Measurements from ENCODE around the gene MYRIP.

Gene MYRIP

GRCh38 chr3:40200692-40201316, 391.4 kb downstream of the MYRIP start:
- no peak for DNase-seq

GRCh38 chr3:40201770-40202169, 392.4 kb downstream of the MYRIP start:
- DNase-seq: no peak

- DNase-seq: no peak
These were observed 397.1 kb downstream of the MYRIP start for GRCh38 chr3:40206522-40206921.

GRCh38 chr3:40207796-40208195, 398.4 kb downstream of the MYRIP start:
- no peak for DNase-seq

GRCh38 chr3:40208251-40208650, 398.8 kb downstream of the MYRIP start:
- DNase-seq: no peak

DNA sequence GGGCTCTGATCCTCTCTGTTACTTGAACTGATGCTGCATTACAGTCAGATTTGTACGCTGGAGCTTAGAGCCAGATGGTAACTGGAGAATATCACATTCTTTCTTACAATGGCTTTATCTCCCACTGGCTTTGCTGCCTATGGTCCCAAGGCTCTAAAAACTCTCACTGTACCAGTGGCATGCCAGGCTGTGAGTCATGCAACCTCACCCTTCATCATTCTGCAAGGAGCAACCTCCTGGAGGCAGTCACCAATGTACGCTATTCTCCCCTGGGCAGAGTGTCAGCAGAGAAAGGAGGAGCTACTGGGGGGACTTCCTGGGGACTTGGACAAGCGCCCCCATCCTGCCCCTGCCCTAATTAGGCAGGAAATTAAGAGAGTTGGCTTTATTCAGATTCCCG, 402.2 kb downstream of the MYRIP start:
- DNase-seq: no peak

- DNase-seq: no peak
These were observed 404.1 kb downstream of the MYRIP start for GRCh38 chr3:40213556-40213955.

GRCh38 chr3:40215015-40215414, 405.6 kb downstream of the MYRIP start:
- DNase-seq: no peak

- no peak for DNase-seq
These were observed 407.1 kb downstream of the MYRIP start for GRCh38 chr3:40216471-40216870.

DNA sequence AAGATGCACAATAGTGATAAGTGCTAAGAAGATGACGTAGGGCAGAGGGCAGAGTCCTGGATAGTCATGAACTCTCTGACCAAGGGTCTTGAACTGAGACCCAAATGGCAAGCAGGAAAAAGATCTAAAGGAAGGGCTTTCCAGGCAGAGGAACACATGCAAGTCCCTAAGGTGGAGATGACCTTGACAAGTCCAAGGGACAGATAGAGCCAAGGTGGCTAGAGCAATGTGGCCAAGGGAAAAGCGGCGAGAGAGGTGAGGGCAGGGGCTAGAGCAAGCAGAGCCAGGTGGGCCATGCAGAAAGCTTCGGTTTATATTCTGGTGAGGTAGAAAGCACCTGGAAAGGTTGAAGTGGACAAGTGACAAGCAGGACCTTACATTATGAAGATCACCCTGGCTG, 414.4 kb downstream of the MYRIP start:
- no peak for DNase-seq

GRCh38 chr3:40224796-40225515, 415.5 kb downstream of the MYRIP start:
- no peak for DNase-seq

DNA sequence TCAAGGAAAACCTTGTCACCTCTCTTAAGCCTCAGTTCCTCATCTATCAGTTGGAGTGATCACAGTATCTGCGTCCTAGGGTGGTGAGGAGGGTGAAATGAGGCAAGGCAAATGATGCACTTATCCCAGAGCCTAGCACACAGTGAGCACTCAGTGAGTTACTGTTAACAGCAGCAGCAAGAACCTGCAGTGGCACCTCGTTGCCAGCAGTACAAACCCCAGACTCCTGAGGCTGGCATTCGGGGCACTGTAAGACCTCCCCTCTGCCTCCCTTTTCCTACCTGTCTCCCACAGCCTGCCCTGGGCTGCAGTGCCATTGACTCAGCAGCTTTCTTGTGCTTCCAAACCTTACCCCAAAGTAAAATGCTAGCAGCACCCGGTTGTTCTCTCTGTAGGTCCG, 417.2 kb downstream of the MYRIP start:
- no peak for DNase-seq

- DNase-seq: no peak
These were observed 419.5 kb downstream of the MYRIP start for GRCh38 chr3:40228792-40229350.

DNA sequence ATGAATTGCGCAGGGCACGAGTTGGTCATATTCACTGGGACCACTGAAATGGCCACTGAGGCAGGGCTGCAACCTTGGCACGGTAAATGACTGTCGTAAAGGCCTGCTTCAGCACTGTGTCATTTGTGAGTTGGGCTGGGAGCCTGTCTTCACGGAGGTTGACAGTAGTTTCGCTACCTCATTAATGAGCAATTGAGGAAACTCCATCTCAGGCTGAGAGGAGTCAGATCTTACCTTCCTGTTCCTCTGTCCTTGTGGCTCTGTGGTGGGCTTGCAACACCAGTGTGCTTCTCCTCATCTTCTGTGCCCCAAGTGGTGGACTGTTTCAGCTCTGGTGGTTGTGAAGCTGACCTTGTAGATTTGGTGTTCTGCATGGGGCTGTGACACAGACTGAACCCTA, 420.0 kb downstream of the MYRIP start:
- DNase-seq: no peak

GRCh38 chr3:40229963-40230362, 420.6 kb downstream of the MYRIP start:
- DNase-seq: no peak

GRCh38 chr3:40230382-40230781, 421.0 kb downstream of the MYRIP start:
- no peak for DNase-seq

DNA sequence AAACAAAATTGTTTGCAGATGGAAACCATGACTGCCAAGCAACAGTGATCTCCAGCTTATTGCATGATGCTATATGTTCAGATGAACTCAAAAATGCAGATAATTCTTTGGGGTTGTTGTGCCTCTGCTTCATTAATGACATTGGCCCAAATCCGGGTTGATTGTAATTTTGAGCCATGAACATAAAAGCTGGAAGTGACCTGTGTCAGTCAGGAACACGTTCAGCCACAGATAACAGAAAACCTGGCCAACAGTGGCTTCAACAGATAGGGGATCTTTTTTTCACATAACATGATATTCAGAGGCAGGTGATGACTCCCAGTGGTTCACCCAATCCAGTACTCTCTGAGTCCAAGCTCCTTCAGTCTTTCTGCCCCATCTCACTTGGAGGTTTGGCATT, 423.2 kb downstream of the MYRIP start:
- DNase-seq: no peak

DNA sequence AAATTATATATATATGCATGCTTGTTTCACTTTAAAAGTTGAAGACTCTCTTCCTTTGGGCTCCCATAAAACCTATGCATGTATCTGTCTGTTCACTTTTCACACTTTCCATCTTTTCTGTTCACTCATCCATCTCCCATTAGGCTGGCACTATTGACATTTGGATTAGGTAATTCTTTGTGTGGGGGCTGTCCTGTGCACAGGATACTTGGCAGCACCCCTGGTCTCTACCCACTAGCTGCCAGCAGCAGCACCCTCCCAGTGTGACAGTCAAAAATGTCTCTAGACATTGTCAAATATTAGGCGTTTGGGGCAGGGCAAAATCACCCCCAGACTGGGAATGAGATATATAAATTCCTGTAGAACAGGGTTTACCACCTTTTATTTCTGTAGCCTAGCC, 427.8 kb downstream of the MYRIP start:
- DNase-seq: no peak

- no peak for DNase-seq
These were observed 428.6 kb downstream of the MYRIP start for GRCh38 chr3:40237889-40238571.

- no peak for DNase-seq
These were observed 431.5 kb downstream of the MYRIP start for GRCh38 chr3:40240921-40241320.

GRCh38 chr3:40242216-40242615, 432.8 kb downstream of the MYRIP start:
- DNase-seq: no peak

DNA sequence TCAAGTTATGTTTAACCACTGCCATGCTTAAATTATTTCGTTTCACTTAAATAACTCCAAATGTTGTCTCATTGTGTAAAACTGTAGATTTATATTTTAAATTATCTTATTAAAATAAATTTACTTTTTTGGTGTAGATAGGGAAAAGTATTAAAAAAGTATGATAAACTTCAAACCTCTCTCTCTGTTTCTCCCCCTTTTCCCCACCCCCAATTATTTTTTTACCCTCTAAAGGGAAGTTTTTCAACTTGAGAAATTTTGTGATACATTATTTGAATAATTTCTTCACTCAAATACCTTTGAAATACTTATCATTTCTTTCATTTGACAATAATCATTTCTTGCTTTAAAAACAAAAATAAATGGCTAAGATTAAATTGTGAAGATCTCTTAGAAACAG, 433.2 kb downstream of the MYRIP start:
- no peak for DNase-seq

GRCh38 chr3:40243056-40243455, 433.6 kb downstream of the MYRIP start:
- DNase-seq: no peak
